ENCODE data around the gene KLHL29. TPM values are rescaled to one million over a fixed set of nuclear protein-coding genes. Genes with fewer than 3 reads are reported as not detected.

Gene KLHL29
- total RNA-seq, 6 experiments from 2014 or later = 1.2 to 10.2 (median 6.4) TPM

DNA sequence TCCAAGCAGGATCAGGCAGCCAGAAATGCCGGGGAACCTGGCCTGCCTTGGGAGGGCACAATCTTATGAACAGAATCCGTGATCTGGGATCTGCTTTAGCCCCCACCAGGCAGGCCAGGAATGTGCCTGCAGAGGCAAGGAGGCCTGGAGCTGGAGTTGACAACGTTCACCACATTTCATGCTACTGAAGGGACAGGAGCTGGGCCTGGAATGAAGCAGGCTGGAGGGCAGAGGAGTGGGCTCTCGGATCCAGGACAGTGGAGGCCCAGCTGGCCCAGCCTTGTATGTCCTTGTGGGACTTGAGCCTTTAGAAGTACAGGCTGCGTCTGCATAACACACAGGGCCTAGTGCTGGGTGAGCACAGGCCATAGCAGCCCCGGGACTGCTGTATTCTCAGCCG is 91.8 kb downstream of the KLHL29 start:
- no peaks in the 10 kb centered on the region for H3K9me3 ChIP-seq
- intact Hi-C loops (cut with DNase I) = no loop called here
- WGBS (ENCODE audit: insufficient coverage, low coverage, low lambda C conversion rate, missing lambda C conversion rate) = 75% methylated on average over 1 of the region's 7 CpGs
- H3K36me3 ChIP-seq = no peaks in the 10 kb centered on the region
- TF ChIP-seq, protein P1, sequence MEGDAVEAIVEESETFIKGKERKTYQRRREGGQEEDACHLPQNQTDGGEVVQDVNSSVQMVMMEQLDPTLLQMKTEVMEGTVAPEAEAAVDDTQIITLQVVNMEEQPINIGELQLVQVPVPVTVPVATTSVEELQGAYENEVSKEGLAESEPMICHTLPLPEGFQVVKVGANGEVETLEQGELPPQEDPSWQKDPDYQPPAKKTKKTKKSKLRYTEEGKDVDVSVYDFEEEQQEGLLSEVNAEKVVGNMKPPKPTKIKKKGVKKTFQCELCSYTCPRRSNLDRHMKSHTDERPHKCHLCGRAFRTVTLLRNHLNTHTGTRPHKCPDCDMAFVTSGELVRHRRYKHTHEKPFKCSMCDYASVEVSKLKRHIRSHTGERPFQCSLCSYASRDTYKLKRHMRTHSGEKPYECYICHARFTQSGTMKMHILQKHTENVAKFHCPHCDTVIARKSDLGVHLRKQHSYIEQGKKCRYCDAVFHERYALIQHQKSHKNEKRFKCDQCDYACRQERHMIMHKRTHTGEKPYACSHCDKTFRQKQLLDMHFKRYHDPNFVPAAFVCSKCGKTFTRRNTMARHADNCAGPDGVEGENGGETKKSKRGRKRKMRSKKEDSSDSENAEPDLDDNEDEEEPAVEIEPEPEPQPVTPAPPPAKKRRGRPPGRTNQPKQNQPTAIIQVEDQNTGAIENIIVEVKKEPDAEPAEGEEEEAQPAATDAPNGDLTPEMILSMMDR (IDR thresholded peaks at IDR 0.05) = no peak
- TF ChIP-seq POLR2A (IDR thresholded peaks at IDR 0.05) = no peak
- no peak for ATAC-seq
- DNase-seq = no peak
- no peak overlapping the region for H3K27ac ChIP-seq
- H3K4me1 ChIP-seq = no peaks in the 10 kb centered on the region
- H3K27me3 ChIP-seq = no peaks in the 10 kb centered on the region
- no peak overlapping the region for H3K4me3 ChIP-seq

DNA sequence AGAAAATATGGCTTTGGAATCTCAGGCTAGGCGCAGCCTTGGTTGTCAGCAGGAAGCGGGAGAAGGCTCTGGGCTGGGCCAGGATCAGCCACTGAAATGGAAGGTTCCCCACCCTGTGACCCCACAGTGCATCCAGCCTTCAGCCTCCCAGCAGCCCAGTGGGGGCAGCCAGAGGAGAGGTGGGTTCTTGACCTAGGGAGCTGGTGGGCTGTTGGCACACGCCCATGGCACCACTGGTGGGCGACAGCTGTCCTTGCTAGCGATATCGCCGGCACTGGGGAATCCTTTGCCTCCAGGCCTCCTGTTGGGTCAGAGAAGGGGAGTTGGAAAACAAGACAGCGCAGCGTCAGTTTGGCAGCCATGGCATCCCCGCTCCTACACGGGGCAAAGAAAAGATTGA is 92.4 kb downstream of the KLHL29 start:
- Histone ChIP-seq H3K4me1 (no peaks in the 10 kb centered on the region), H3K4me3 (no peak overlapping the region), H3K36me3 (no peaks in the 10 kb centered on the region), H3K9me3 (no peaks in the 10 kb centered on the region), H3K27me3 (no peaks in the 10 kb centered on the region), H3K27ac (no peak overlapping the region)
- ATAC-seq = no peak
- intact Hi-C loops (cut with DNase I) = no loop called here
- 92% methylated on average over 4 of the region's 11 CpGs for WGBS (ENCODE audit: insufficient coverage, low coverage, low lambda C conversion rate, missing lambda C conversion rate)
- TF ChIP-seq, protein P1 (IDR thresholded peaks at IDR 0.05) = no peak
- no peak for TF ChIP-seq POLR2A (IDR thresholded peaks at IDR 0.05)
- DNase-seq = peak in 1 of 3 donors; percentile 35

DNA sequence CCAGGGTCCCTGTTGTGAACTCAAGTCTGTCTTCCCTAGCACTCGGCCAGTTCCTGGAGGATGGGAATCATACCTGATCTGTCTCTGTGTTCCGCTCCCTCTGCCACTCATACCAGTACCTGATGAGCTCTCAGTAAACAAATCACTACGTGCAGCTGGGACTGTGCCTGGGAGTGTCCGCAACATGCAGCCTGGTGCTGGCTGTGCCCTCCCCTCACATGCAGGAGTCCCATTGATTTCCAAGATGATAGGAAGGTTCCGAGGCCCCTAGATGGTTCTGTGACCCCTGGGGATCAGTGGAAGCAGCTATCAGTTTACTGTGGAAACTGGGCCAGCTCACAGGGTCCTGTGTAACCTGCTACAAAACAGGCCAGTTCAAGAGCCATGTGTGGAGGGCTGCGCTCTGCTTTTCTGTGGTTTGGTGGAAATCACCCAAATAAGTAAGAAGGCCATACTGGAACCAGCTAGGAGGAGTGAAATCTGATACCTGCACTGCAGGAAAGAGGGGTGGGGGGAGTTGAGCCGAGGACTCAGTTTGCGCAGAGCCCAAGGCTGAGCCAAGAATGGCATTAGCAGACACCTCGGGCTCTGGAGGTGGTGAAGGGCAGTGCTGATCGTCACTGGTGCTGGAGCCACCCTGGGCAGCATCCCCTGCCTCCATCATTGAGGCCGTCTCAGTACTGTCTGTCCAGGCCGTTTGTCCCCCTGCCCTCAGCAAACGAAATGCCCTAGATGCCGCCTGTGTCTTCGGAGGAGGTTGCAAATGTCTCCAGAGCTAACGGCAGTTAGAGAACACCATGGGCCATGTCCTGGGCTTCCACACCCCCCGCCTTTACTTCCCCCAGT is 93.3 kb downstream of the KLHL29 start:
- DNase-seq = no peak
- no peak overlapping the region for H3K27ac ChIP-seq
- 60% methylated on average over 1 of the region's 17 CpGs for WGBS (ENCODE audit: insufficient coverage, low coverage, low lambda C conversion rate, missing lambda C conversion rate)
- ATAC-seq = no peak
- H3K27me3 ChIP-seq = no peaks in the 10 kb centered on the region
- H3K36me3 ChIP-seq = no peaks in the 10 kb centered on the region
- H3K4me1 ChIP-seq = no peaks in the 10 kb centered on the region
- no peak overlapping the region for H3K4me3 ChIP-seq
- H3K9me3 ChIP-seq = no peaks in the 10 kb centered on the region
- no peak for TF ChIP-seq POLR2A (IDR thresholded peaks at IDR 0.05)
- TF ChIP-seq, protein P1 (IDR thresholded peaks at IDR 0.05) = no peak
- intact Hi-C loops (cut with DNase I) = no loop called here

DNA sequence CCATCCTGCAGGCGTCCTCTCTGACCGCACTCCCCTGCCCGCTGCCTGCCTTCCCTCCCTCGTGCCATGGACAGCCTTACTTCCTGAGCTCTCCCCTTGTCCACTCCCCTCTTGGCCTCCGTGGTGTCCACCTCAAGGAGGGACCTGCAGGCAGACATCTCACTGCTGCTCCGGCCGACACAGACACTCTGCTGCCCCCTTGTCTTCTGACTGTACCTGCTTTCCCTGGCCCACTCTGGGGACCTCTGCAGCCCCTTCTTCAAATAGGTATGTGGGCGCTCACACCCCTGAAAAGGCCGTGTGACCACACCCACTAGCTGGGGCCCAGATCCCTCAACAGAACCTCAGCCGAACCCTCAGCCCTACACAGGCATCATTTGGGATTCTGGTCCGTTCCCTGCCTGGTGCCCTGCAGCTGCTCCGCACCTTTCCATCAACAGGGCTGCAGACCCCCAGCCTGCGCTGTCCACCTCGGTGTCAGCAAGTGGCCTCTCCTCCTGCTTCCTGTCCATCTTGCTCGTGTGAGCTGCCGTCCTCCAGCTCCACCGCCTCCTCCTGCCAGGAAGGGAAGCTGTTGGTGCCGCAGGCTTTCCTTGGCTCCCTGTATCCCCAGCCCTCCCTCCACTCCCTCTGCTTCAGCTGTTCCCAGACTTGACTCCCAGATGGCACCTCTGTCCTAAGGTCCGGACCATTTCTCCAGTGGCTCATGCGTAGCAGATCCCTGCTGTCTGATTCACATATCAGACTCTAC is 94.1 kb downstream of the KLHL29 start:
- no peak for DNase-seq
- TF ChIP-seq, protein P1 (IDR thresholded peaks at IDR 0.05) = no peak
- no peak for TF ChIP-seq POLR2A (IDR thresholded peaks at IDR 0.05)
- no peaks in the 10 kb centered on the region for H3K9me3 ChIP-seq
- intact Hi-C loops (cut with DNase I) = no loop called here
- no peak overlapping the region for H3K27ac ChIP-seq
- H3K4me1 ChIP-seq = no peaks in the 10 kb centered on the region
- H3K36me3 ChIP-seq = no peaks in the 10 kb centered on the region
- 67% methylated on average over 13 of the region's 20 CpGs for WGBS (ENCODE audit: insufficient coverage, low coverage, low lambda C conversion rate, missing lambda C conversion rate)
- ATAC-seq = no peak
- H3K27me3 ChIP-seq = no peaks in the 10 kb centered on the region
- no peak overlapping the region for H3K4me3 ChIP-seq
